C4-2B (cell line): ENCODE measurements around the gene KSR2.

Experiments used
- CTCF ChIP-seq: fragments of 450-650 bp; conservative IDR thresholded peaks from 2 replicates; pipeline ENCODE4 v1.5.1; 2017; ENCODE audit warnings: mild to moderate bottlenecking
- ZFX ChIP-seq: fragments of 450-650 bp; IDR thresholded peaks from 2 replicates; pipeline ENCODE4 v1.6.1; 2017

GRCh38 chr12:117646520-117646919, 322.3 kb downstream of the KSR2 start:
- TF ChIP-seq CTCF, result no peak
- no peak for TF ChIP-seq ZFX
